K562 (cell line): Measurements from ENCODE around the gene MRAS. TPM values are rescaled to one million over a fixed set of nuclear protein-coding genes. Genes with fewer than 3 reads are reported as not detected.

Source experiments
- ATAC-seq: fragments of 200-7000 bp; cut with Tn5 transposase; 3 replicates; pipeline ENCODE4 v1.9.1; 2020; ENCODE audit warnings: moderate library complexity
- BruUV-seq: library from RNA; stranded (reverse); fragments of 400-500 nt; replicated peaks from 2 replicates; lab custom pipeline; 2021; lab: Mats Ljungman, UMichigan
- CTCF ChIA-PET: fragments of 300-600 bp; formaldehyde crosslinking; extraction: SDS; loops from one replicate; lab custom pipeline; 2021; ENCODE audit warnings: low intra/inter-chr PET ratio; lab: Yijun Ruan, JAX
- POLR2A ChIA-PET: fragments of 300-600, 350-650 bp; sonication (Branson Sonifier 250); formaldehyde crosslinking; extraction: SDS; loops from one replicate; lab custom pipeline; 2021; ENCODE audit warnings: antibody characterized with exemption, inconsistent platforms; lab: Yijun Ruan, JAX
- DNase-seq, 4 experiments: peaks; one replicate each; pipeline versions ENCODE4 v3.0.0 to v3.0.0-alpha.2; 2011 to 2018; ENCODE audit warnings: low spot score in 3 of 4, mixed read lengths in 3 of 4; ENCODE audit errors: extremely low read depth in 1 of 4
- FAIRE-seq: peaks from 2 replicates; lab custom pipeline; 2011; peaks lifted over from hg19 to GRCh38; lab: Jason Lieb, UNC
- H2AFZ ChIP-seq: 2 replicates; pipeline ENCODE4 v1.6.0; 2011; ENCODE audit warnings: low read depth, low read length, control low read depth, inconsistent platforms
- H3K27ac ChIP-seq: fragments of 200-600 bp; 3 replicates; pipeline ENCODE4 v1.8.0; 2011; ENCODE audit warnings: low read depth, mild to moderate bottlenecking, control low read depth, inconsistent platforms, low read length, moderate library complexity, mixed read lengths; ENCODE audit errors: extremely low read depth
- H3K27me3 ChIP-seq, 2 experiments: fragments of 300-600 bp in 1 of 2; 2 replicates in 1 of 2; 3 replicates in 1 of 2; pipeline versions ENCODE4 v1.6.0 to v1.8.0; 2011; ENCODE audit warnings: inconsistent platforms in 2 of 2, low read length in 2 of 2, mild to moderate bottlenecking in 1 of 2, mixed read lengths in 1 of 2, moderate library complexity in 1 of 2; ENCODE audit not compliant: control insufficient read depth in 2 of 2, insufficient read depth in 2 of 2
- H3K36me3 ChIP-seq: fragments of 300-600 bp; 3 replicates; pipeline ENCODE4 v1.8.0; 2011; ENCODE audit warnings: mild to moderate bottlenecking, low read length, inconsistent platforms; ENCODE audit not compliant: control insufficient read depth, insufficient read depth
- H3K4me1 ChIP-seq, 2 experiments: fragments of 200-600 bp in 1 of 2; replicated peaks in 1 of 2; 2 replicates in 1 of 2; 3 replicates in 1 of 2; pipeline versions ENCODE4 v1.5.1 to v1.8.0; 2011; ENCODE audit warnings: inconsistent platforms in 2 of 2, low read length in 2 of 2, mild to moderate bottlenecking in 1 of 2, mixed read lengths in 1 of 2, moderate library complexity in 1 of 2; ENCODE audit not compliant: control insufficient read depth in 2 of 2, insufficient read depth in 2 of 2
- H3K4me2 ChIP-seq: 2 replicates; pipeline ENCODE4 v1.6.1; 2011; ENCODE audit warnings: low read length, control low read depth, inconsistent platforms, mixed read lengths; ENCODE audit not compliant: insufficient read depth
- H3K4me3 ChIP-seq: fragments of 200-600 bp; sonication (generic), shearing (Covaris generic); 2 replicates; pipeline ENCODE4 v1.5.1; 2016; ENCODE audit warnings: control low read depth, inconsistent platforms
- H3K79me2 ChIP-seq: fragments of 200-600 bp; 3 replicates; pipeline ENCODE4 v1.8.0; 2011; ENCODE audit warnings: low read length, inconsistent platforms; ENCODE audit not compliant: control insufficient read depth, insufficient read depth
- H3K9ac ChIP-seq, 2 experiments: 2 replicates each; pipeline versions ENCODE4 v1.6.0 to v1.6.1; 2011; ENCODE audit warnings: low read depth in 2 of 2, low read length in 2 of 2, control low read depth in 1 of 2, inconsistent platforms in 1 of 2, mild to moderate bottlenecking in 1 of 2, mixed read lengths in 1 of 2; ENCODE audit not compliant: insufficient read depth in 1 of 2
- H3K9me1 ChIP-seq: one replicate; pipeline ENCODE4 v1.6.0; 2011; ENCODE audit warnings: inconsistent platforms, mild to moderate bottlenecking, low read length, moderate library complexity; ENCODE audit not compliant: control insufficient read depth, insufficient read depth
- H3K9me3 ChIP-seq: replicated peaks from 2 replicates; pipeline ENCODE4 v1.5.1; 2011; ENCODE audit warnings: low read depth, low read length, inconsistent platforms; ENCODE audit not compliant: control insufficient read depth, insufficient read depth
- H4K20me1 ChIP-seq: replicated peaks from 2 replicates; pipeline ENCODE4 v1.6.1; 2011; ENCODE audit warnings: low read length, inconsistent platforms, mixed read lengths; ENCODE audit not compliant: control insufficient read depth, insufficient read depth
- HIVEP1 ChIP-seq: fragments of 250-450 bp; sonication (Bioruptor Pico); IDR thresholded peaks from 2 replicates; pipeline ENCODE4 v1.4.0; 2020; ENCODE audit warnings: mild to moderate bottlenecking
- KDM4B ChIP-seq, 2 experiments: fragments of 450-650 bp in 1 of 2; sonication (generic) in 1 of 2; IDR thresholded peaks; 2 replicates each; pipeline ENCODE4 v1.6.1; 2016 to 2017; ENCODE audit warnings: borderline replicate concordance in 2 of 2, antibody characterized with exemption in 1 of 2, low read depth in 1 of 2, mild to moderate bottlenecking in 1 of 2
- TFAM ChIP-seq: fragments of 250-450 bp; sonication (Bioruptor Pico); conservative IDR thresholded peaks from 2 replicates; pipeline ENCODE4 v1.5.0; 2021; ENCODE audit warnings: mild to moderate bottlenecking, moderate library complexity
- TSC22D4 ChIP-seq: fragments of 450-650 bp; IDR thresholded peaks from 2 replicates; pipeline ENCODE4 v1.6.1; 2016; ENCODE audit warnings: missing genetic modification characterization, missing biosample characterization, control low read depth
- ZNF184 ChIP-seq: sonication (generic); formaldehyde crosslinking; IDR thresholded peaks from 2 replicates; pipeline ENCODE4 v1.5.0; 2020; ENCODE audit warnings: missing genetic modification reagents
- WGBS: fragments of 100-300 bp; shearing (Covaris generic); methylation state at CpG from one replicate; pipeline ENCODE4 v1.1.6; 2016; ENCODE audit warnings: low coverage, mixed read lengths; ENCODE audit not compliant: insufficient coverage; ENCODE audit errors: missing lambda C conversion rate; 5-methylcytosine and 5-hydroxymethylcytosine counted together
- in situ Hi-C: fragments of 300-500 bp; cut with MboI; formaldehyde crosslinking; loops from 4 replicates; pipeline ENCODE4 v1.15.0; 2018; ENCODE audit warnings: inconsistent platforms, mixed read lengths
- intact Hi-C: fragments of 100-400 bp; cut with micrococcal nuclease; formaldehyde crosslinking; loops from 2 replicates; pipeline ENCODE4 v1.14.2; 2022
- polyA plus RNA-seq, 8 experiments: library from polyadenylated mRNA; depleted of rRNA in 4 of 8; stranded (reverse) in 5 of 8; unstranded in 3 of 8; fragments of >200 nt; fragmentation: Nextera tagmentation in 2 of 8; fragmentation: Illumina TruSeq in 1 of 8; extraction: Ambion mirVana in 2 of 8; extraction: Trizol in 1 of 8; gene quantifications; 2 replicates each; pipeline versions ENCODE4 v1.2.1 to v1.2.3, GENCODE V29; 2011 to 2014; ENCODE audit warnings: inconsistent platforms in 1 of 8, missing spikeins in 1 of 8
- total RNA-seq, 7 experiments: library from RNA; depleted of rRNA in 6 of 7; stranded (reverse); fragments of >200 nt in 6 of 7; fragmentation: Illumina TruSeq in 2 of 7; extraction: Trizol in 2 of 7; gene quantifications; 2 replicates each; pipeline versions ENCODE4 v1.2.1 to v1.2.3, GENCODE V29; 2011 to 2021; ENCODE audit warnings: low replicate concordance in 1 of 7

The MRAS gene
- total and polyA plus RNA-seq, 9 of the 15 experiments (the other 6 are each of a cell fraction or from before 2014, with no cell fraction given) = 1.5 to 10.0 (median 5.0) TPM

DNA sequence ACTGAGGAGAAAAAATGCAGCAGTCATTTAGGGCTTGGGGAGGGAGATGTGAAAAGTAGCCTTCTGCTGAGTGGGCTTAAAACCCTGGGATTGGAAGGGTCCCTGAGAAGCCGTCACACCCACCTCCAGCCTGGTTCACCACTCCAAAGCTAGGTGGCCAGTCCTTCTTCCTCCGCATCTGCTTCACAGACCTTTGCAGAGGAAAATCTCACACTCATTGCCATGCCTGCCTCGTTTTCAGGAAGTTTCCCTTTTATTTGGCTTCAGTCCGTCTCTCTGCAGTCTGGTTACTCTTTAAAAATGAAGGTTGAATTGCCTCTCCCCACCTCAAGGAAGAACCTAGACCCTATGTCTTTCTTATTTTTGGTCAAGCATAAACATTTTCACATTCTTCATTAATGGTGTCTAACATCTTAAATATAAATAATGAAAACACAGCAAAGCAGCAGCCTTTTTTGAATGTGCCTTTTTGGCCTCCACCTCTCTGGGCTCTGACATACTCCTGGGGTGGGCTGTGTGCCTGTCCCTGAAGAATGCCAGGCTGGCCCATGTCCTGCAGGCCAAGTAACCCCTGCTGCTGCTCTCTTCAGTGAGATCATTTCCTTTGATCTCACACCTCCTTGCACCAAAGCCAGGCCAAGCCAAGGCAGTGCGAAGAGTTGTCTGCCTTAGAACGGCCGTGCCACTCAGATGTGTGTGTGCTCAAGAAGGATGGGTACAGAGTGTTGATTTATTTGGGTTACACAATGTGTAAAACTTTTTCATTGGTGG, 11.0 kb downstream of the MRAS start:
- DNase-seq (no peak), ATAC-seq (no peak), FAIRE-seq (no peak)
- 22% methylated on average over 5 of the region's 7 CpGs for WGBS
- Histone ChIP-seq H3K4me1 (no peaks in the 10 kb centered on the region; a peak in 1 of 5 replicates), H4K20me1 (no peaks in the 10 kb centered on the region), H3K9me3 (no peaks in the 10 kb centered on the region), H3K79me2 (no peaks in the 10 kb centered on the region), H3K4me2 (no peak overlapping the region), H2AFZ (no peak overlapping the region), H3K36me3 (no peaks in the 10 kb centered on the region), H3K4me3 (no peak overlapping the region), H3K9me1 (peaks cover 4% of the 10 kb centered on the region), H3K27me3 (peaks cover 0 to 11% of the 10 kb centered on the region in 2 experiments; a peak in 3 of 5 replicates), H3K27ac (no peak overlapping the region), H3K9ac (no peak overlapping the region)
- intact Hi-C loops = no loop called here
- in situ Hi-C loops = no loop called here
- no TSS peak for BruUV-seq
- TF ChIP-seq KDM4B (IDR thresholded peaks at IDR 0.05; ENCODE audit: borderline replicate concordance in 2 of 2, low read depth in 1 of 2) (no peak), HIVEP1 (CRISPR knock-in tag) (no peak), TFAM (CRISPR knock-in tag) (no peak), ZNF184 (CRISPR knock-in tag) (no peak), TSC22D4 (tag) (no peak)
- POLR2A ChIA-PET = no interaction called here
- CTCF ChIA-PET = no interaction called here
